T-helper 17 cell (primary cell): ENCODE data around the gene HS2ST1. TPM values are rescaled to one million over a fixed set of nuclear protein-coding genes. Genes with fewer than 3 reads are reported as not detected.
A peak's percentile ranks its signal among the peaks of the same experiment; 100 is the strongest.

Source experiments
- ATAC-seq: fragments of 150-1000 bp; cut with Tn5 transposase; 2 replicates; pipeline ENCODE4 v1.10.0; 2021; ENCODE audit warnings: mild to moderate bottlenecking, moderate library complexity
- DNase-seq, 3 donors: peaks; one replicate each; pipeline versions ENCODE4 v3.0.0 to v3.0.0-alpha.2; 2020 to 2021
- H3K9me3 ChIP-seq: one replicate; pipeline ENCODE4 v1.7.0; 2013; ENCODE audit warnings: low read length, mild to moderate bottlenecking; ENCODE audit not compliant: control insufficient read depth, poor library complexity, severe bottlenecking
- H3K27ac Mint-ChIP-seq: one replicate; pipeline ENCODE4 v1.8.0; 2022; ENCODE audit warnings: mild to moderate bottlenecking, moderate library complexity, mixed read lengths
- H3K27me3 Mint-ChIP-seq: one replicate; pipeline ENCODE4 v1.8.0; 2022; ENCODE audit warnings: mixed read lengths
- H3K36me3 Mint-ChIP-seq: one replicate; pipeline ENCODE4 v1.8.0; 2022; ENCODE audit warnings: low read depth, mixed read lengths
- H3K4me1 Mint-ChIP-seq: one replicate; pipeline ENCODE4 v1.8.0; 2022; ENCODE audit warnings: mild to moderate bottlenecking, mixed read lengths
- H3K4me3 Mint-ChIP-seq: one replicate; pipeline ENCODE4 v1.8.0; 2022; ENCODE audit warnings: mild to moderate bottlenecking, moderate library complexity, mixed read lengths
- total RNA-seq, 4 donors: library from RNA in 2 of 4; stranded (reverse) in 2 of 4; gene quantifications; one replicate each; pipeline ENCODE4 v1.2.3 and lab custom pipeline; 2022 to 2026

Gene HS2ST1
- total RNA-seq, 2 donors from 2014 or later = 11.7 to 12.0 TPM

DNA sequence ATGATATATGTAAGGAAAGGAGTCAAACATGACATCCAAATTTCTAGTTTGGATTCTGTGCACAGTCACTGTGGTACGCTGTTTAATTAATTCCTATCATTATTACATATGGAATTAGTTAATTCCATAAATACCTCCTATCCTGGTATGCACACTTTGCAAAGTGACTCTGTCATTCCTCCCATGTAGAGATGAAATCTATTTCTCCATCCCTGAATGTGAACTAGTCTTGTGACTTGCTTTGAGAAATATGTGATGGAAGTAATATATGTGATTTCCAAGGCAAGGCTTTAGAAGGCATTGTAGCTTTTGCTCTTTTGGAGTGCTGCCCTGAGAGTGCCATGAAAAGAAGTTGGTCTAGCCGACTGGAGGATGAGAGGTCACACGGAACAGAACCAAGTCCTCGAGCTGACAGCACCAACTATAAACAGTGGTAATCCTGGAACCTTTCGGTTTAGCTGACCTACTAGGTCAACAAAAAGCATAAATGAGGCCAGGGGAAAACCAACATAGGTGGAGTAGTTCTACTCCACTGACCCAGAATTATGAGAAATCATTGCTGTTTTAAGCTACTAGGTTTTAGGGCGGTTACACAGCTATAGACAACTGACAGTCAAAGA, 2.0 kb upstream of the HS2ST1 start:
- H3K27me3 Mint-ChIP-seq = no peaks in the 10 kb centered on the region
- ATAC-seq (no peak), DNase-seq (no peak)
- no peak overlapping the region for H3K27ac Mint-ChIP-seq
- H3K9me3 ChIP-seq = no peaks in the 10 kb centered on the region
- H3K4me1 Mint-ChIP-seq = peaks cover 47% of the 10 kb centered on the region
- peaks cover 17% of the 10 kb centered on the region for H3K36me3 Mint-ChIP-seq
- H3K4me3 Mint-ChIP-seq = no peak overlapping the region

GRCh38 chr1:86913399-86913895, 988 bp upstream of the HS2ST1 start:
- peaks cover 15% of the 10 kb centered on the region for H3K36me3 Mint-ChIP-seq
- no peak overlapping the region for H3K4me3 Mint-ChIP-seq
- no peaks in the 10 kb centered on the region for H3K27me3 Mint-ChIP-seq
- DNase-seq (peak in 1 of 3 donors; percentile 9), ATAC-seq (no peak)
- H3K9me3 ChIP-seq = no peaks in the 10 kb centered on the region
- no peak overlapping the region for H3K27ac Mint-ChIP-seq
- peaks cover 42% of the 10 kb centered on the region for H3K4me1 Mint-ChIP-seq

DNA sequence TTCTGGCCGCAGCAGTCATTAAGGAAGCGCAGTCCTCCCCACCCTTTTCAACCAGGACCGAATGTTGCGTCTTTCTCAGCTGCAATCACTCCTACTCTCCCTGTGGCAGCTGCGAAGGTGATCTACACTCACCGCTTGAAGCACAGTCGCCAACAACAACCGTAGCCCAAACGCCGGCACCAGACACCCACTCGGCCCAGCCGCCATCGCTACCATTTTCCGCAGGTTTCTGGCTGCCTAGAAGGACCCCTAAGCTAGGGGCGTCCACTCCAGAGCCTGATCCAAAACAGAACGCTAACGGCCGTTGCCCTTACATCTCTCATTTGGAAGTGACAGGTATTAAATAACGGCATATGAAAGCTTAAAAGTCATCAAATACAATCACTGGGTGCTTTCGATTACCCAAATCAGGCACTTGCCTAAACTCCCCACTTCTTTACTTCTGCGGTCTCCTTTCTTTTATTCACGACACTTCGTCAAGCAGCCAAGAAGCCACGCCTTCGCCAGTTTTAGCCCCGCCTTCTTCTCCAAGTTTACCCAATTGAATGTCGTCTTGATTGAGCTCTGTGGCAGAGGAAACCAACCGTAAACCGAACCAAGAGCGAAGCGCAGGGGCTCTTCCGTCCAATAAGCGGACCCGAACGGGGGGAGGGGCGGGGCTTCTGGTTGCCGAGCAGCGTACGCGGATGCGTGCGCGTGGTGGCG, 387 bp upstream of the HS2ST1 start, which contains the start of gene SELENOF:
Gene SELENOF (minus strand): TSS at position 231 of the 705 bp plus-strand sequence. CDS start 15 bp downstream, at position 216.
- peak; percentile 97 to 99 (median 98) for DNase-seq
- no peak within 1 kb of the TSS for H3K27ac Mint-ChIP-seq
- peaks cover 14% of the 10 kb centered on the region for H3K36me3 Mint-ChIP-seq
- ATAC-seq = peak; percentile 90
- H3K9me3 ChIP-seq = no peaks in the 10 kb centered on the region
- H3K4me1 Mint-ChIP-seq = peaks cover 39% of the 10 kb centered on the region
- no peak within 1 kb of the TSS for H3K4me3 Mint-ChIP-seq
- H3K27me3 Mint-ChIP-seq = no peaks in the 10 kb centered on the region

GRCh38 chr1:86914998-86915736, 732 bp downstream of the HS2ST1 start:
- no peak overlapping the region for H3K4me3 Mint-ChIP-seq

GRCh38 chr1:86915737-86916235, 1.4 kb downstream of the HS2ST1 start:
- H3K36me3 Mint-ChIP-seq = peaks cover 3% of the 10 kb centered on the region
- no peak overlapping the region for H3K27ac Mint-ChIP-seq
- H3K27me3 Mint-ChIP-seq = no peaks in the 10 kb centered on the region
- H3K9me3 ChIP-seq = no peaks in the 10 kb centered on the region
- H3K4me3 Mint-ChIP-seq = no peak overlapping the region
- peaks cover 28% of the 10 kb centered on the region for H3K4me1 Mint-ChIP-seq
- DNase-seq (no peak), ATAC-seq (no peak)

More at GRCh38 chr1:86914998-86915736, 732 bp downstream of the HS2ST1 start:
- H3K9me3 ChIP-seq = no peaks in the 10 kb centered on the region
- DNase-seq (peak; percentile 16 to 31 (median 20)), ATAC-seq (peak; percentile 4)
- Mint-ChIP-seq H3K27me3 (no peaks in the 10 kb centered on the region), H3K27ac (no peak overlapping the region), H3K36me3 (peaks cover 6% of the 10 kb centered on the region), H3K4me1 (peaks cover 29% of the 10 kb centered on the region)

DNA sequence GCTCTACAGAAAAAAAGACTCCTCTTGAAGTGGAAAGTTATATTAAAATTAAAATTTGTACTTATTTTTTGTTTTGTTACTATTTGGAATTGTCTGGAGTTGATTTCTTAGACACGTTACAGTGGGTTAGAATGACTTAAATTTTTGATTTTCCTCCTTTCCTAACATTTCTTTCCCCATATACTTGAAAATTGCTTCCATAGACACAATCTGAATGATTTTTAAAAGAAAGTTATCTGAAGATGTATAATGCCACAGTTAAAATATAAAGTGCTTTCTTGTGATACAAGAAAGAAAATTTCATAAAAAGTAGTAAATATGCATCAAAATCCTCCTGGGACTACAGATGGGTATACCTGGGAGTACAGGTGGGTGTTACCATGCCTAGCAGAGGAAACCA, 2.3 kb downstream of the HS2ST1 start:
- DNase-seq (no peak), ATAC-seq (no peak)
- H3K27me3 Mint-ChIP-seq = no peaks in the 10 kb centered on the region
- no peaks in the 10 kb centered on the region for H3K36me3 Mint-ChIP-seq
- H3K27ac Mint-ChIP-seq = no peak overlapping the region
- H3K4me3 Mint-ChIP-seq = no peak overlapping the region
- H3K4me1 Mint-ChIP-seq = peaks cover 24% of the 10 kb centered on the region
- H3K9me3 ChIP-seq = no peaks in the 10 kb centered on the region

- Mint-ChIP-seq H3K4me1 (peaks cover 14% of the 10 kb centered on the region), H3K36me3 (peaks cover 3% of the 10 kb centered on the region), H3K27me3 (no peaks in the 10 kb centered on the region), H3K27ac (no peak overlapping the region), H3K4me3 (no peak overlapping the region)
- peaks cover 3% of the 10 kb centered on the region for H3K9me3 ChIP-seq
- DNase-seq (no peak), ATAC-seq (no peak)
Measured at GRCh38 chr1:86922445-86922844, 8.0 kb downstream of the HS2ST1 start.

DNA sequence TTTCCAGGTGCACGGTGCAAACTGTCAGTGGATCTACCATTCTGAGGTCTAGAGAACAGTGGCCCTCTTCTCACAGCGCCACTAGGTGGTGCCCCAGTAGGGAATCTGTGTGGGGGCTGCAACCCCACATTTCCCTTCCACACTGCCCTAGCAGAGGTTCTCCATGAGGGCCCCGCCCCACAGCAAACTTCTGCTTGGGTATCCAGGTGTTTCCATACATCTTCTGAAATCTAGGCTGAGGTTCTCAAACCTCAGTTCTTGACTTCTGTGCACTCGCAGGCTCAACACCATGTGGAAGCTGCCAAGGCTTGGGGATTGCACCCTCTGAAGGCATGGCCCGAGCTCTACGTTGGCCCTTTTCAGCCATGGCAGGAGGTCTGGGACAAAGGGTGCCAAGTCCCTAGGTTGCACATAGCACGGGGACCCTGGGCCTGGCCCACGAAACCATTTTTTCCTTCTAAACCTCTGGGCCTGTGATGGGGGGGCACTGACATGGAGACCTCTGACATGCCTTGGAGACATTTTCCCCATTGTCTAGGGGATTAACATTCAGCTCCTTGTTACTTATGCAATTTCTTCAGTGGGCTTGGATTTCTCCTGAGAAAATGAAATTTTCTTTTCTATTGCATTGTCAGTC, 10.0 kb downstream of the HS2ST1 start:
- peaks cover 18% of the 10 kb centered on the region for H3K4me1 Mint-ChIP-seq
- H3K4me3 Mint-ChIP-seq = no peak overlapping the region
- H3K27me3 Mint-ChIP-seq = no peaks in the 10 kb centered on the region
- H3K27ac Mint-ChIP-seq = no peak overlapping the region
- H3K36me3 Mint-ChIP-seq = peaks cover 3% of the 10 kb centered on the region
- peaks cover 3% of the 10 kb centered on the region for H3K9me3 ChIP-seq
- ATAC-seq (no peak), DNase-seq (no peak)

- H3K36me3 Mint-ChIP-seq = peaks cover 3% of the 10 kb centered on the region
- H3K27me3 Mint-ChIP-seq = no peaks in the 10 kb centered on the region
- DNase-seq (no peak), ATAC-seq (no peak)
- peaks cover 3% of the 10 kb centered on the region for H3K9me3 ChIP-seq
- H3K4me3 Mint-ChIP-seq = no peak overlapping the region
- H3K27ac Mint-ChIP-seq = no peak overlapping the region
- H3K4me1 Mint-ChIP-seq = peaks cover 16% of the 10 kb centered on the region
Measured at GRCh38 chr1:86925742-86926141, 11.3 kb downstream of the HS2ST1 start.

GRCh38 chr1:86926883-86927282, 12.4 kb downstream of the HS2ST1 start:
- Mint-ChIP-seq H3K27me3 (no peaks in the 10 kb centered on the region), H3K36me3 (peaks cover 3% of the 10 kb centered on the region), H3K27ac (peak overlapping the region; percentile 46), H3K4me3 (no peak overlapping the region), H3K4me1 (peaks cover 12% of the 10 kb centered on the region)
- DNase-seq (no peak), ATAC-seq (no peak)
- peaks cover 3% of the 10 kb centered on the region for H3K9me3 ChIP-seq

DNA sequence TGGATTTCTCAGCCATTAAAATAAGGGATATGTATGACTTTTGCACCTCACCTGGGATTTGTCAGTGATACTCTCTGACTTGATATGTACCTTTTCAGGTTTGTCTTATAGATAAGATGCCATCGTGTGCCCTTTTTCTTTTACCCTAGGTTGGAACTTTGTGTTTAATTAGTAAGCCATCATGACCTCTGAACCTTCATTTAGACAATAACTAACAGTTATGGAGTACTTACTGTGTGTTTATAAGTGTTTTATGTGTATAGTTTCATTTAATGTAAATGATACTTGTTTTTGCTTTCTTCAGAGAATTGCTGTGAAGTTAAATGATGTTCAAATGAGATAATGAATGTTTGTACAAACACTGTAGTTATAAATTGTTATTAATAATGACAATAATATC, 14.4 kb downstream of the HS2ST1 start:
- no peak overlapping the region for H3K4me3 Mint-ChIP-seq
- peaks cover 4% of the 10 kb centered on the region for H3K36me3 Mint-ChIP-seq
- no peaks in the 10 kb centered on the region for H3K9me3 ChIP-seq
- H3K27me3 Mint-ChIP-seq = no peaks in the 10 kb centered on the region
- no peak for DNase-seq
- peaks cover 22% of the 10 kb centered on the region for H3K4me1 Mint-ChIP-seq
- ATAC-seq = no peak
- H3K27ac Mint-ChIP-seq = no peak overlapping the region

DNA sequence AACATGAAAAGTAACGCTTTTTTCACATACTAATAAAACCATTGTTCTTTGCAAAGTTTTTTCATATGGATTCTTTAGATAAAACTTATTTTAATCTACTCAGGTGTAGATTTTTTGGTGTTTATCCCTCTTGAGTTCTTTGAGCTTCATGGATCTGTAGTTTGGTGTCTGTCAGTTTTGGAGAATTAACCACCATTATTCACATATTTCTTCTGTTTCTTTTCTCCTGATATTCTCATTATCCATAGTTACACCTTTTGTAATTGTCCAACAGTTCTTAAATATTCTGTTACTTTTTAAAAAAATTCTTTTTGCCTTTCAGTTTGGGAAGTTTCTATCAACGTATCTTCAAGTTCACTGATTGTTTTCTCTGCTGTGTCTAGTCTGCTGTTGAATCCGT, 18.6 kb downstream of the HS2ST1 start:
- H3K4me1 Mint-ChIP-seq = peaks cover 13% of the 10 kb centered on the region
- DNase-seq = no peak
- H3K9me3 ChIP-seq = no peaks in the 10 kb centered on the region
- no peak overlapping the region for H3K4me3 Mint-ChIP-seq
- no peaks in the 10 kb centered on the region for H3K27me3 Mint-ChIP-seq
- no peak overlapping the region for H3K27ac Mint-ChIP-seq
- H3K36me3 Mint-ChIP-seq = peaks cover 2% of the 10 kb centered on the region
- ATAC-seq = no peak
